Measurements from ENCODE around the gene FBXO10.

GRCh38 chr9:37620396-37620795 lies 44.2 kb upstream of the FBXO10 start:
- TF ChIP-seq EP300 (IDR thresholded peaks at IDR 0.05) (no peak), CTCF (IDR thresholded peaks at IDR 0.05) (no peak)
